HCT116 (cell line): ENCODE results near the gene ADPGK. TPM values are rescaled to one million over a fixed set of nuclear protein-coding genes. Genes with fewer than 3 reads are reported as not detected.

Experiments used
- ATAC-seq: fragments of 200-7000 bp; cut with Tn5 transposase; 2 replicates; pipeline ENCODE4 v1.9.1; 2020; ENCODE audit warnings: mild to moderate bottlenecking, moderate library complexity
- BruUV-seq: library from RNA; stranded (reverse); fragments of 400-500 nt; replicated peaks from 2 replicates; lab custom pipeline; 2021; lab: Mats Ljungman, UMichigan
- CTCF ChIA-PET: fragments of 300-600 bp; sonication (Branson Sonifier 250); formaldehyde crosslinking; loops from one replicate; lab custom pipeline; 2021; ENCODE audit warnings: antibody characterized with exemption; lab: Charles Lee
- POLR2A ChIA-PET: fragments of 300-600, 350-600 bp; sonication (Branson Sonifier 250); formaldehyde crosslinking; loops from one replicate; lab custom pipeline; 2021; ENCODE audit warnings: antibody characterized with exemption; lab: Charles Lee
- RAD21 ChIA-PET, 2 experiments: fragments of 300-600 bp; sonication (Branson Sonifier 250); formaldehyde crosslinking; loops; one replicate each; lab custom pipeline; 2023; ENCODE audit warnings: low total read pairs in 2 of 2; ENCODE audit not compliant: uncharacterized antibody in 2 of 2, unreplicated experiment in 2 of 2, low non-redundant PET in 1 of 2; lab: Charles Lee
- DNase-seq: peaks from one replicate; pipeline ENCODE4 v3.0.0-alpha.2; 2010; ENCODE audit warnings: low read depth, low spot score
- H2AFZ ChIP-seq: fragments of 200-600 bp; shearing (Covaris generic), sonication (generic); 2 replicates; pipeline ENCODE4 v1.6.1; 2017; ENCODE audit warnings: low read depth, mixed run types, mixed read lengths, antibody characterized with exemption, low read length; ENCODE audit not compliant: poor library complexity, severe bottlenecking
- H3K27ac ChIP-seq: 2 replicates; pipeline ENCODE4 v1.5.1; 2012; ENCODE audit warnings: low read depth, low read length
- H3K27me3 ChIP-seq: fragments of 200-600 bp; sonication (generic); 2 replicates; pipeline ENCODE4 v1.6.1; 2016; ENCODE audit warnings: mixed run types, low read length, mixed read lengths; ENCODE audit not compliant: insufficient read depth
- H3K36me3 ChIP-seq, 2 experiments: fragments of 200-500 bp in 1 of 2; fragments of 200-600 bp in 1 of 2; sonication (Bioruptor generic) in 1 of 2; sonication (generic) in 1 of 2; 2 replicates each; pipeline versions ENCODE4 v1.5.1 to v1.6.1; 2014 to 2016; ENCODE audit warnings: low read length in 2 of 2, inconsistent platforms in 1 of 2, mixed read lengths in 1 of 2, mixed run types in 1 of 2; ENCODE audit not compliant: insufficient read depth in 2 of 2, control insufficient read depth in 1 of 2
- H3K4me1 ChIP-seq, 2 experiments: fragments of 200-600 bp in 1 of 2; sonication (generic) in 1 of 2; 2 replicates each; pipeline versions ENCODE4 v1.5.1 to v1.6.1; 2012 to 2017; ENCODE audit warnings: low read length in 2 of 2, inconsistent platforms in 1 of 2, mild to moderate bottlenecking in 1 of 2, mixed read lengths in 1 of 2, mixed run types in 1 of 2, moderate library complexity in 1 of 2; ENCODE audit not compliant: insufficient read depth in 2 of 2, control insufficient read depth in 1 of 2
- H3K4me2 ChIP-seq: fragments of 200-600 bp; sonication (generic); 2 replicates; pipeline ENCODE4 v1.6.1; 2017; ENCODE audit warnings: mixed run types, low read length, mixed read lengths
- H3K4me3 ChIP-seq, 2 experiments: fragments of 200-600 bp in 1 of 2; sonication (generic) in 1 of 2; replicated peaks in 1 of 2; 2 replicates each; pipeline ENCODE4 v1.5.1; 2011 to 2016; ENCODE audit warnings: low read length in 2 of 2, control low read depth in 1 of 2, low read depth in 1 of 2, mild to moderate bottlenecking in 1 of 2, mixed read lengths in 1 of 2, mixed run types in 1 of 2
- H3K79me2 ChIP-seq: fragments of 200-600 bp; sonication (generic); 2 replicates; pipeline ENCODE4 v1.6.1; 2017; ENCODE audit warnings: mild to moderate bottlenecking, mixed run types, low read length, moderate library complexity, mixed read lengths; ENCODE audit not compliant: insufficient read depth
- H3K9ac ChIP-seq: fragments of 200-600 bp; sonication (generic); 2 replicates; pipeline ENCODE4 v1.6.1; 2016; ENCODE audit warnings: low read length, mixed read lengths
- H3K9me2 ChIP-seq: fragments of 200-600 bp; sonication (generic), shearing (Covaris generic); 2 replicates; pipeline ENCODE4 v1.6.1; 2017; ENCODE audit warnings: mixed run types, mild to moderate bottlenecking, moderate library complexity; ENCODE audit not compliant: insufficient read depth
- H3K9me3 ChIP-seq, 2 experiments: fragments of 200-500 bp in 1 of 2; fragments of 200-600 bp in 1 of 2; sonication (Bioruptor generic) in 1 of 2; sonication (generic) in 1 of 2; 2 replicates each; pipeline ENCODE4 v1.6.1; 2014 to 2017; ENCODE audit warnings: low read length in 2 of 2, mixed read lengths in 2 of 2, inconsistent platforms in 1 of 2, low read depth in 1 of 2, mild to moderate bottlenecking in 1 of 2, mixed run types in 1 of 2, moderate library complexity in 1 of 2; ENCODE audit not compliant: control insufficient read depth in 1 of 2, insufficient read depth in 1 of 2
- H4K20me1 ChIP-seq: fragments of 200-600 bp; sonication (generic), shearing (Covaris generic); 2 replicates; pipeline ENCODE4 v1.6.1; 2017; ENCODE audit warnings: mixed run types, mild to moderate bottlenecking, moderate library complexity; ENCODE audit not compliant: insufficient read depth
- ATF3 ChIP-seq: IDR thresholded peaks from 2 replicates; pipeline ENCODE4 v1.6.1; 2012
- CBX3 ChIP-seq: IDR thresholded peaks from 2 replicates; pipeline ENCODE4 v1.6.1; 2012; ENCODE audit warnings: low read depth
- CEBPB ChIP-seq: IDR thresholded peaks from 2 replicates; pipeline ENCODE4 v1.6.1; 2012; ENCODE audit warnings: low read depth
- CTCF ChIP-seq, 3 experiments: fragments of 200-600 bp in 1 of 3; sonication (generic) in 1 of 3; IDR thresholded peaks in 2 of 3; conservative IDR thresholded peaks in 1 of 3; 2 replicates each; pipeline ENCODE4 v1.5.1; 2012 to 2017; ENCODE audit warnings: low read depth in 2 of 3, low read length in 2 of 3, antibody characterized with exemption in 1 of 3, borderline replicate concordance in 1 of 3, control low read depth in 1 of 3, mild to moderate bottlenecking in 1 of 3, mixed read lengths in 1 of 3, mixed run types in 1 of 3, moderate library complexity in 1 of 3; ENCODE audit not compliant: insufficient read depth in 1 of 3
- ELF1 ChIP-seq: IDR thresholded peaks from 2 replicates; pipeline ENCODE4 v1.6.1; 2012; ENCODE audit warnings: low read depth, borderline replicate concordance
- EZH2 ChIP-seq: fragments of 200-600 bp; sonication (generic); IDR thresholded peaks from 2 replicates; pipeline ENCODE4 v1.6.1; 2017; ENCODE audit warnings: antibody characterized with exemption, mixed run types
- EZH2phosphoT487 ChIP-seq: fragments of 200-600 bp; IDR thresholded peaks from 2 replicates; pipeline ENCODE4 v1.6.1; 2018; ENCODE audit warnings: antibody characterized with exemption, borderline replicate concordance
- FOSL1 ChIP-seq: IDR thresholded peaks from 2 replicates; pipeline ENCODE4 v1.6.1; 2012; ENCODE audit warnings: low read depth
- JUND ChIP-seq: IDR thresholded peaks from 2 replicates; pipeline ENCODE4 v1.6.1; 2012
- MAX ChIP-seq: IDR thresholded peaks from 2 replicates; pipeline ENCODE4 v1.6.1; 2012
- POLR2A ChIP-seq: IDR thresholded peaks from 2 replicates; pipeline ENCODE4 v1.7.0; 2011; ENCODE audit warnings: borderline replicate concordance; ENCODE audit not compliant: insufficient read depth, insufficient read length; ENCODE audit errors: extremely low read depth
- POLR2AphosphoS5 ChIP-seq: IDR thresholded peaks from 2 replicates; pipeline ENCODE4 v1.6.1; 2011; ENCODE audit warnings: mild to moderate bottlenecking, low read depth, low read length, moderate library complexity
- RAD21 ChIP-seq: IDR thresholded peaks from 2 replicates; pipeline ENCODE4 v1.6.1; 2012; ENCODE audit warnings: low read depth, mild to moderate bottlenecking
- SIN3A ChIP-seq: IDR thresholded peaks from 2 replicates; pipeline ENCODE4 v1.6.1; 2012; ENCODE audit warnings: low read depth
- SP1 ChIP-seq: IDR thresholded peaks from 2 replicates; pipeline ENCODE4 v1.6.1; 2012; ENCODE audit warnings: low read depth
- SRF ChIP-seq: IDR thresholded peaks from 2 replicates; pipeline ENCODE4 v1.6.1; 2012; ENCODE audit warnings: low read depth
- TCF7L2 ChIP-seq: IDR thresholded peaks from 2 replicates; pipeline ENCODE4 v1.7.0; 2011; ENCODE audit warnings: borderline replicate concordance, inconsistent platforms; ENCODE audit not compliant: insufficient read depth, insufficient read length; ENCODE audit errors: extremely low read depth
- YY1 ChIP-seq: IDR thresholded peaks from 2 replicates; pipeline ENCODE4 v1.6.1; 2011; ENCODE audit warnings: low read length, low read depth, moderate library complexity, mild to moderate bottlenecking; ENCODE audit not compliant: insufficient replicate concordance; ENCODE audit errors: extremely low read depth
- ZFX ChIP-seq: fragments of 450-650 bp; IDR thresholded peaks from 2 replicates; pipeline ENCODE4 v1.6.1; 2017
- ZNF274 ChIP-seq: fragments of 200-500 bp; sonication (Bioruptor generic); IDR thresholded peaks from 2 replicates; pipeline ENCODE4 v1.6.1; 2014; ENCODE audit warnings: mild to moderate bottlenecking, low read depth, low read length, inconsistent platforms
- intact Hi-C: fragments of 100-400 bp; cut with micrococcal nuclease; formaldehyde crosslinking; loops from 2 replicates; pipeline ENCODE4 v1.10.0; 2022
- total RNA-seq: library from RNA; stranded (reverse); gene quantifications from one replicate; pipeline ENCODE4 v1.2.1, GENCODE V29; 2021; ENCODE audit not compliant: unreplicated experiment

Gene ADPGK
- total RNA-seq, 1 experiment from 2014 or later: 41.5 TPM

- H3K9me2 ChIP-seq: no peaks in the 10 kb centered on the region
- BruUV-seq: no TSS peak
- ChIA-PET CTCF (no interaction called here), POLR2A (no interaction called here), RAD21 (no interaction called here)
- DNase-seq (no peak), ATAC-seq (no peak)
- H3K4me2 ChIP-seq: no peak overlapping the region
- no peaks in the 10 kb centered on the region; the same call in 1 of the 2 replicates for H4K20me1 ChIP-seq
- H3K9me3 ChIP-seq: no peaks in the 10 kb centered on the region
- no peak overlapping the region for H3K27ac ChIP-seq
- H3K4me1 ChIP-seq: peaks cover 0 to 19% of the 10 kb centered on the region in 2 experiments; a peak in 3 of 4 replicates
- peaks cover 0 to 3% of the 10 kb centered on the region in 2 experiments; a peak in 1 of 4 replicates for H3K36me3 ChIP-seq
- no peak overlapping the region for H3K4me3 ChIP-seq
- no peak overlapping the region for H2AFZ ChIP-seq
- peaks cover 17% of the 10 kb centered on the region for H3K79me2 ChIP-seq
- H3K27me3 ChIP-seq: no peaks in the 10 kb centered on the region
- H3K9ac ChIP-seq: no peak overlapping the region
- intact Hi-C loops: no loop called here
- TF ChIP-seq FOSL1: no peak
- no peak for TF ChIP-seq POLR2AphosphoS5
- TF ChIP-seq SRF: no peak
- no peak for TF ChIP-seq YY1
- no peak for TF ChIP-seq CEBPB
- no peak for TF ChIP-seq TCF7L2
- TF ChIP-seq ATF3: no peak
- TF ChIP-seq JUND: no peak
- TF ChIP-seq EZH2phosphoT487: no peak
- TF ChIP-seq SP1: no peak
- no peak for TF ChIP-seq CBX3
- TF ChIP-seq POLR2A: no peak
- no peak for TF ChIP-seq RAD21
- TF ChIP-seq EZH2: no peak
- no peak for TF ChIP-seq MAX
- TF ChIP-seq SIN3A: no peak
- TF ChIP-seq ELF1: no peak
- no peak for TF ChIP-seq ZFX
- no peak for TF ChIP-seq ZNF274
- no peak for TF ChIP-seq CTCF (IDR thresholded peaks at IDR 0.05 in 2 of 3, conservative IDR thresholded peaks at IDR 0.05 in 1 of 3; ENCODE audit: borderline replicate concordance in 1 of 3, insufficient read depth in 1 of 3, low read depth in 2 of 3, low read length in 2 of 3)
Measured at GRCh38 chr15:72786676-72787345, 3.3 kb upstream of the ADPGK start.
